Measurements from ENCODE around the gene LASP1.
"Not testable (repeated sequence)": the region's sequence is repeated elsewhere in the genome, so short reads cannot be mapped to it uniquely, and the experiment has no call there.

LASP1 gene

GRCh38 chr17:38869526-38870258, at the start of gene LASP1:
TSS of gene LASP1 (plus strand) at chr17:38870058. CDS start at chr17:38870190, 132 bp downstream.
- peak; percentile 69 to 90 (median 79) for DNase-seq (ENCODE audit: low read depth in 2 of 3, low spot score in 2 of 3)

GRCh38 chr17:38824899-38825761, 44.7 kb upstream of the LASP1 start, which contains the start of gene CWC25:
TSS of gene CWC25 (minus strand) at chr17:38825321. CDS start at chr17:38825183, 138 bp downstream.
- peak; percentile 92 to 100 (median 100) for DNase-seq (ENCODE audit: low read depth in 2 of 3, low spot score in 2 of 3)

GRCh38 chr17:38825762-38826247, 44.1 kb upstream of the LASP1 start:
- DNase-seq (ENCODE audit: low read depth in 2 of 3, low spot score in 2 of 3): no peak

GRCh38 chr17:38844261-38844757, 25.5 kb upstream of the LASP1 start:
- no peak for DNase-seq (ENCODE audit: low read depth in 2 of 3, low spot score in 2 of 3)

- no peak for DNase-seq (ENCODE audit: low read depth in 2 of 3, low spot score in 2 of 3)
Measured at GRCh38 chr17:38848557-38848891, 21.3 kb upstream of the LASP1 start.

GRCh38 chr17:38848939-38849605, 20.8 kb upstream of the LASP1 start:
- DNase-seq (ENCODE audit: low read depth in 2 of 3, low spot score in 2 of 3): no peak

- no peak for DNase-seq (ENCODE audit: low read depth in 2 of 3, low spot score in 2 of 3)
Measured at GRCh38 chr17:38850374-38850773, 19.5 kb upstream of the LASP1 start.

GRCh38 chr17:38851434-38851833, 18.4 kb upstream of the LASP1 start:
- no peak for DNase-seq (ENCODE audit: low read depth in 2 of 3, low spot score in 2 of 3)

GRCh38 chr17:38852771-38853291, 17.0 kb upstream of the LASP1 start:
- no peak for DNase-seq (ENCODE audit: low read depth in 2 of 3, low spot score in 2 of 3)

- peak; percentile 62 to 74 (median 70) for DNase-seq (ENCODE audit: low read depth in 2 of 3, low spot score in 2 of 3)
Measured at GRCh38 chr17:38853292-38854219, 16.3 kb upstream of the LASP1 start, which contains the start of gene RPL23. TSS of gene RPL23 (minus strand) at chr17:38853721. CDS start at chr17:38853710, 11 bp downstream.

- DNase-seq (ENCODE audit: low read depth in 2 of 3, low spot score in 2 of 3): not testable (repeated sequence)
Measured at GRCh38 chr17:38855101-38855714, 14.7 kb upstream of the LASP1 start.

- no peak for DNase-seq (ENCODE audit: low read depth in 2 of 3, low spot score in 2 of 3)
Measured at GRCh38 chr17:38857271-38857670, 12.6 kb upstream of the LASP1 start.

GRCh38 chr17:38861399-38861843, 8.4 kb upstream of the LASP1 start:
- DNase-seq (ENCODE audit: low read depth in 2 of 3, low spot score in 2 of 3): no peak

GRCh38 chr17:38864636-38865398, 5.0 kb upstream of the LASP1 start:
- DNase-seq (ENCODE audit: low read depth in 2 of 3, low spot score in 2 of 3): no peak

GRCh38 chr17:38867179-38867967, 2.5 kb upstream of the LASP1 start:
- DNase-seq (ENCODE audit: low read depth in 2 of 3, low spot score in 2 of 3): peak in 1 of 3 experiments; percentile 66

GRCh38 chr17:38867968-38868816, 1.7 kb upstream of the LASP1 start:
- DNase-seq (ENCODE audit: low read depth in 2 of 3, low spot score in 2 of 3): no peak

Data from activated CD8-positive, alpha-beta memory T cell treated with anti-CD3 and anti-CD28 coated beads for 48 hours (primary cell).